Motor neuron (in vitro differentiated cells): ENCODE data around the gene TSHZ1. TPM values are rescaled to one million over a fixed set of nuclear protein-coding genes. Genes with fewer than 3 reads are reported as not detected.
"Not testable (repeated sequence)": the region's sequence is repeated elsewhere in the genome, so short reads cannot be mapped to it uniquely, and the experiment has no call there.

Experiments used
- ATAC-seq, 8 experiments: fragments of 200-7000 bp; cut with Tn5 transposase; replicated peaks in 6 of 8; 2 replicates each; pipeline ENCODE4 v1.8.0; 2021; ENCODE audit warnings: mild to moderate bottlenecking in 8 of 8, moderate library complexity in 8 of 8
- H3K27ac ChIP-seq, 2 donors: fragments of 250-450 bp; sonication (Bioruptor Pico); 2 replicates each; pipeline ENCODE4 v1.9.0; 2021; ENCODE audit warnings: antibody characterized with exemption in 2 of 2, mild to moderate bottlenecking in 2 of 2, moderate library complexity in 1 of 2
- H3K4me1 ChIP-seq, 2 donors: fragments of 250-450 bp; sonication (Bioruptor Pico); replicated peaks in 1 of 2; 2 replicates each; pipeline ENCODE4 v1.6.1; 2021; ENCODE audit warnings: antibody characterized with exemption in 2 of 2, mild to moderate bottlenecking in 2 of 2, moderate library complexity in 1 of 2
- H3K4me3 ChIP-seq, 5 donors: fragments of 250-450 bp; sonication (Bioruptor Pico); 2 replicates each; pipeline ENCODE4 v1.9.0; 2021; ENCODE audit warnings: antibody characterized with exemption in 5 of 5, mild to moderate bottlenecking in 5 of 5, moderate library complexity in 4 of 5
- WGBS, 10 experiments: fragments of 450-650 bp; shearing (Covaris generic); methylation state at CpG; one replicate each; pipeline ENCODE4 v1.0.0; 2022; 5-methylcytosine and 5-hydroxymethylcytosine counted together
- in situ Hi-C, 9 experiments: fragments of 400-800 bp; cut with MboI; loops; one replicate each; pipeline ENCODE4 v1.15.0; 2021; ENCODE audit warnings: low sequenced_read_pairs in 9 of 9, low pct_unique_long_range_greater_than_20kb in 2 of 9; ENCODE audit not compliant: unreplicated experiment in 9 of 9
- total RNA-seq, 8 experiments: library from RNA; unstranded; fragments of 300-600 nt; gene quantifications; 2 replicates each; pipeline versions ENCODE4 v1.2.3 to v1.2.4, GENCODE V29; 2022

TSHZ1 gene
- total RNA-seq, 8 experiments from 2014 or later = 6.5 to 106 (median 53.4) TPM

GRCh38 chr18:75170022-75170789 is 40.4 kb upstream of the TSHZ1 start:
- no peak overlapping the region for H3K4me3 ChIP-seq
- peaks cover 4 to 11% of the 10 kb centered on the region in 2 donors for H3K4me1 ChIP-seq
- 76 to 100% (median 93%) methylated on average over 2 to 29 of the region's 34 CpGs; no CpG with 5 or more reads in 3 of the 10 experiments for WGBS, 10 experiments
- no peak for ATAC-seq
- no peak overlapping the region for H3K27ac ChIP-seq
- in situ Hi-C loops = no loop called here

DNA sequence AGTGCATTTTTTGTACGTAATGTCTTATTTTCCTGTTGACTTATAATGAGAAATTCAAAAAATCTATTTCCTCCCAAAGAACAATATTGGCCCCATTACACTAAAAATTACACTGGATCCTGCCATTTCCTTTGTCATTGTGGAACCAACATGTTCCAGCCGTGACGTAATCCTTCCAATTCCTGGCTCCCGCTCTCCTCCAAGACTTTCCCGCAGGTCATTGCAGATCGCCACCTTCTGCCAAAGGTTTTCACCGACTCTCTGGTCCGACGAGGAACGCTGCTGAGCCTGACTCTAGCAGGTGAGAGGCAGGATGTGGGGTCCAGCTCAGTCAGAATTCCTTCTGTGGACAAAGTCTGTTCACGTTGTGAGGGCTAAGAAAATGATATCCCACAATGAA is 39.7 kb upstream of the TSHZ1 start:
- ATAC-seq = no peak
- 77 to 100% (median 96%) methylated on average over 1 to 11 of the region's 11 CpGs for WGBS, 10 experiments
- in situ Hi-C loops = no loop called here

DNA sequence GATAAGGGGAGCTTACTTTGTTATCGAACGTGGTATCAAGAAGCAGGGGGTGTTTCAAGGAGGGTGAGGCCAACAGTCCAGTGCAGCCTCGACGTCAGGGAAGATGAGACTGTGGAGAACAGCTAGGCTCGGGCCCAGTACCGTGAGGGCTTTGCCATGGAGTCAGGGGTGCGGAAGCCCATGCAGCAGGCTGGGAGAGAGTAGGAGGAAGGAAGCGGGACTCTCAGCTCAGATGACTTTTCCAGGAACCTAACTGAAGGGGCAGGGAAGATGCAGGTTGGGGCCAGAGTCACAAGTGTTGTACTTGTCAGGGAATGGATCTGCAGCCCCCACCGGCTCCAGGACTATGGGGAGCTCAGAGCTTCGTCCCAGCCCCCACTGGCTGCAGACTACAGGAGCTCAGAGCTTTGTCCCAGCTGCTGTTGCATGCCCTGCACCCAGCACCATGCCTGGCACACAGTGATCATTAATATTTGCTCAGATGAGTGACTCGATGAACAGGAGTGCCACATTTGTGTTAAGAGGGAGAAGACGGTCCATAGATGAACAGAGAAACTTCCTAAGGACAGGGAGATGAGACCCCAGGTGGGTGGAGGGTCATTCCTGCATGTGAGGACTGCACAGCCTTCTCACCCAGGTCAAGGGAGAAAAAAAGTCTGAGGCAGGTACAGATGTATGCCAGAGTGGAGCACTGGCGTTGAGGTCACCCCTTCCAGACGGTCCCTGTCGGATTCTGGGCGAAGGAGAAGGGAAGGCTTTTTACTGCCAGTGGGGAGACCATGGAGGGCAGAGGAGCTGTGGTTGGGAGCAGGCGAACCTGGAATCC is 38.1 kb upstream of the TSHZ1 start:
- Histone ChIP-seq H3K4me1 (peaks cover 4 to 11% of the 10 kb centered on the region in 2 donors), H3K27ac (no peak overlapping the region), H3K4me3 (no peak overlapping the region)
- in situ Hi-C loops = no loop called here
- 69 to 100% (median 87%) methylated on average over 2 to 14 of the region's 17 CpGs; no CpG with 5 or more reads in 1 of the 10 experiments for WGBS, 10 experiments
- no peak for ATAC-seq

More for the DNA sequence above, 39.7 kb upstream of the TSHZ1 start:
- Histone ChIP-seq H3K4me1 (peaks cover 4 to 11% of the 10 kb centered on the region in 2 donors), H3K4me3 (no peak overlapping the region), H3K27ac (no peak overlapping the region)

GRCh38 chr18:75173125-75173432 is 37.5 kb upstream of the TSHZ1 start:
- 36 to 86% (median 64%) methylated on average over 1 to 5 of the region's 5 CpGs; no CpG with 5 or more reads in 3 of the 10 experiments for WGBS, 10 experiments
- no peak for ATAC-seq
- H3K4me1 ChIP-seq = peaks cover 4 to 11% of the 10 kb centered on the region in 2 donors
- no peak overlapping the region for H3K4me3 ChIP-seq
- in situ Hi-C loops = no loop called here
- H3K27ac ChIP-seq = no peak overlapping the region

- 43 to 89% (median 82%) methylated on average over 1 to 4 of the region's 4 CpGs; no CpG with 5 or more reads in 4 of the 10 experiments for WGBS, 10 experiments
- peaks cover 4 to 8% of the 10 kb centered on the region in 2 donors for H3K4me1 ChIP-seq
- H3K27ac ChIP-seq = no peak overlapping the region
- ATAC-seq = no peak
- H3K4me3 ChIP-seq = no peak overlapping the region
- in situ Hi-C loops = no loop called here
Observed at GRCh38 chr18:75173738-75174137, 36.9 kb upstream of the TSHZ1 start.

GRCh38 chr18:75176849-75177248 is 33.7 kb upstream of the TSHZ1 start:
- Histone ChIP-seq H3K4me3 (no peak overlapping the region), H3K4me1 (no peaks in the 10 kb centered on the region), H3K27ac (no peak overlapping the region)
- no peak for ATAC-seq
- in situ Hi-C loops = loop anchor here in 1 of 9 experiments (25.0 kb wide), 1 partner anchor 515 kb away; no protein-coding TSS in a partner anchor
- 40 to 100% (median 88%) methylated on average over 2 to 5 of the region's 8 CpGs; no CpG with 5 or more reads in 4 of the 10 experiments for WGBS, 10 experiments

GRCh38 chr18:75178376-75178775 is 32.2 kb upstream of the TSHZ1 start:
- Histone ChIP-seq H3K4me1 (no peaks in the 10 kb centered on the region), H3K4me3 (no peak overlapping the region), H3K27ac (no peak overlapping the region)
- 38 to 100% (median 95%) methylated on average over 1 to 10 of the region's 11 CpGs; no CpG with 5 or more reads in 4 of the 10 experiments for WGBS, 10 experiments
- ATAC-seq = no peak
- in situ Hi-C loops = loop anchor here in 1 of 9 experiments (25.0 kb wide), 1 partner anchor 516 kb away; no protein-coding TSS in a partner anchor

GRCh38 chr18:75179819-75180600 is 30.6 kb upstream of the TSHZ1 start:
- in situ Hi-C loops = loop anchor here in 1 of 9 experiments (25.0 kb wide), 1 partner anchor 518 kb away; no protein-coding TSS in a partner anchor
- Histone ChIP-seq H3K27ac (no peak overlapping the region), H3K4me3 (no peak overlapping the region), H3K4me1 (no peaks in the 10 kb centered on the region)
- ATAC-seq = no peak
- WGBS, 10 experiments = 68 to 100% (median 92%) methylated on average over 2 to 12 of the region's 13 CpGs

DNA sequence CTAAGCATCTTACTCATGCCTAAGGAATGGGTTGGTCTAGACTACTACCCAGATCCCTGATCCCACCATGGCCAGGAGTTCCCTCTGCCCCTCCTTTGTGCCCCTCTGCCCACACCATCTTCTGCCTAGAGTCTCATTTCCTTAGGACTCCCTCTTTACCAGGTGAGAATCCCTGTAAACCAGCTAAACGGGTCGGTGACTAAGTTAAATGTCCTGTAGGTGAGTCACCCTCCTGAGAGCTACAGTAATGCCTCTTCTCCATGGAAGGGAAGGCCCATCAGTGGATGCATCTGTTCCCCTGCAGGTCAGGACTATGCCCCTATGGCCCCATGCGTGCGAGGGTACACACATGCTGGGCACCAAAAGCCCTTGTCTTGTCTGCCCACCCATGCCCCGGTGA is 27.1 kb upstream of the TSHZ1 start:
- 80 to 100% (median 85%) methylated on average over 1 to 3 of the region's 5 CpGs; no CpG with 5 or more reads in 6 of the 10 experiments for WGBS, 10 experiments
- in situ Hi-C loops = loop anchor here in 1 of 9 experiments (25.0 kb wide), 1 partner anchor 521 kb away; no protein-coding TSS in a partner anchor
- no peaks in the 10 kb centered on the region for H3K4me1 ChIP-seq
- H3K27ac ChIP-seq = no peak overlapping the region
- ATAC-seq = no peak
- H3K4me3 ChIP-seq = no peak overlapping the region

GRCh38 chr18:75183973-75184493 is 26.6 kb upstream of the TSHZ1 start:
- Histone ChIP-seq H3K27ac (no peak overlapping the region), H3K4me3 (no peak overlapping the region), H3K4me1 (no peaks in the 10 kb centered on the region)
- 69 to 100% (median 94%) methylated on average over 2 to 10 of the region's 14 CpGs; no CpG with 5 or more reads in 3 of the 10 experiments for WGBS, 10 experiments
- in situ Hi-C loops = loop anchor here in 1 of 9 experiments (25.0 kb wide), 1 partner anchor 522 kb away; no protein-coding TSS in a partner anchor
- no peak for ATAC-seq

DNA sequence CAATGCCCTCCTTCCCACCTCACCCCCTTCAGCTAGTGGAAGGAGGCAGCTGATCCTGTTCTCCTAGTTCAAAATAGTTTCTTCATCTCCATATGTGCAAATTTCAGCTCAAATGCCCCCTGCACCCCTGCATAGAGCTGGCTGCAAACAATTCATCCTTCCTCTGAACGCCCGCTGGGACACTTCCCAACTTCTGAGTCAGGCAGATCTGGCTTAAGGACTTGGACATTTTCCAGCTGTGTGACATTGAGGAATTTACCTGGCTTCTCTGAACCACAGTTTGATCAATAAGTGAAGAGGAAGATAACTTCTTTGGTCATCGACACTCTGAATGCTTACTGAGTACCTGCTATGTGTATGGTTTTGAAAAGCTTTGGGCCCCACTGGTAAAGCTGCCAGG is 25.1 kb upstream of the TSHZ1 start:
- no peak overlapping the region for H3K4me3 ChIP-seq
- H3K27ac ChIP-seq = no peak overlapping the region
- WGBS, 10 experiments = 57 to 100% (median 100%) methylated on average over 1 to 2 of the region's 3 CpGs; no CpG with 5 or more reads in 6 of the 10 experiments
- in situ Hi-C loops = loop anchor here in 1 of 9 experiments (25.0 kb wide), 1 partner anchor 523 kb away; no protein-coding TSS in a partner anchor
- H3K4me1 ChIP-seq = no peaks in the 10 kb centered on the region
- ATAC-seq = no peak

- H3K4me3 ChIP-seq, H3K27ac ChIP-seq, H3K4me1 ChIP-seq, ATAC-seq: not testable (repeated sequence)
- WGBS, 10 experiments = 67 to 100% (median 87%) methylated on average over 2 to 3 of the region's 4 CpGs; no CpG with 5 or more reads in 2 of the 10 experiments
- in situ Hi-C loops = loop anchor here in 1 of 9 experiments (25.0 kb wide), 1 partner anchor 525 kb away; no protein-coding TSS in a partner anchor
Observed at GRCh38 chr18:75187702-75188101, 22.9 kb upstream of the TSHZ1 start.
